Measurements from ENCODE around the gene NFU1.
"Not testable (repeated sequence)": the region's sequence is repeated elsewhere in the genome, so short reads cannot be mapped to it uniquely, and the experiment has no call there.

NFU1 gene

GRCh38 chr2:69387770-69388481 lies 49.3 kb downstream of the NFU1 start:
- DNase-seq (ENCODE audit: low read depth in 2 of 2): no peak

DNA sequence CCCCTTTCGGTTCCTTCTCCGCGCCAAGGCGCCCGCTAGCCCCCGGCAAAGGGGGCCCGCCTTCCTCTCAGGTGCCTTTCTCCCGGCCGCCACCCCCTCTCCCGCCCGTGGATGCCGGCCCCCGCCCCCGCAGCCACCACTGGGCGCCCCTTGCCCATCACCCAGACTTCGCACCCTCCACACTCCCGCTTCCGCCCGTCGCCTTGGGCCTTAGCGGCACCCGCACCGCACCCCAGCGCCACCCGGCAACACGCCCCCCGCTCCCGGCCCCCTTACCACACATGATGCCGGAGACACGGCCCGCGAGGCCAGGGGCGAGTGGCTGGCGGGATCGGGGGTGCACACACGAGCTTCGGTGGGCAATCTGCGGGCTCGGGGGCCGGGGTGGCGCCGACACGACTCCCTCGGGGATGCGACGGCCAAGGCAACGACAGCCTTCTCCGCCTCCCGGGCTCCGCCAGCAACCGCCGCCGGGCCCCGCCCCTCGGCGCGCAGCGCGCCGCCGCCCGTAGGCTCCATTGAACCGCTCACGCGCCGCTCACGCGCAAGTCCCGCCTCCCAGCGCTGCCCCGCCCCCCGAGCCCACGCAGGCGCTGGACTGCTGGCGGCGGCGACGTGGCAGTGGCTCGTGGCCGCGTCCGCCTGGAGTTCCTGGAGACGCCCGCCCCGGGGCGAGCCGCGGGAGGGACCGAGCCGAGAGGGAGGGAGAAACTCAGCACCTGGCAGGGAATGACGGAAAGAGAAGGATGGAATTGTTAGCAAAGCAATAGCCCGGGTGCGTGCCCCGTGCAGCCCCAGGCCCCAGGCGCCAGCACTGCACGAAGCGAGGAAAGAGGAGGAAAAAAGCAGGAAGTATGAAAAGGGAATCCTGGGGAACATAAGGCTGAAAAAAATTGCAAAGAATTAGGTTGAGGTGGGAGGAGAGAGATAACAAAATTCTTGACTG lies 50.2 kb downstream of the NFU1 start, which contains the start of gene GFPT1:
TSS of gene GFPT1 (minus strand) at position 439 of the 946 bp plus-strand sequence. CDS start at position 283, 156 bp downstream.
- DNase-seq (ENCODE audit: low read depth in 2 of 2): peak; percentile 92 to 93

- DNase-seq (ENCODE audit: low read depth in 2 of 2): no peak
These were observed 50.9 kb downstream of the NFU1 start for GRCh38 chr2:69386360-69386759.

- no peak for DNase-seq (ENCODE audit: low read depth in 2 of 2)
These were observed 51.6 kb downstream of the NFU1 start for GRCh38 chr2:69385443-69386151.

- DNase-seq (ENCODE audit: low read depth in 2 of 2): no peak
These were observed 52.6 kb downstream of the NFU1 start for GRCh38 chr2:69384618-69385081.

GRCh38 chr2:69383176-69383812 lies 53.9 kb downstream of the NFU1 start:
- DNase-seq (ENCODE audit: low read depth in 2 of 2): no peak

DNA sequence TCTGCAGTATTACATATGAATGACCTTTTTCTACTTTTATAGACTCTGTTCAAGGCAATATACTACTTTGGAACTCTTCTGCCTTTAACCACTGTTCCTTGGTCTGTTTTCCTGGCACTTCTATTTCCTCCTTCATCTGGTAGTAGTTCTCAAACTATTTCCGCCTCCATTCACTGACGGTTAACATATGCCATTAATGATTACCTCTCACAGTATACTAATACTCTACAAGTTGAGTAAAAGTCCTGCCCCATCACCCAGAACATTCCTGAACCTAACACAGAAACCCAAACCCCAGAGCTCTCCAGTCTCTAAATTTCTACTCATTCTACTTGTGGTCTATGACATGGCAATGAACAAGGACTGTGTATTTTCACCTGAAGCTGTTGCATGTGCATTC lies 54.7 kb downstream of the NFU1 start:
- DNase-seq (ENCODE audit: low read depth in 2 of 2): no peak

DNA sequence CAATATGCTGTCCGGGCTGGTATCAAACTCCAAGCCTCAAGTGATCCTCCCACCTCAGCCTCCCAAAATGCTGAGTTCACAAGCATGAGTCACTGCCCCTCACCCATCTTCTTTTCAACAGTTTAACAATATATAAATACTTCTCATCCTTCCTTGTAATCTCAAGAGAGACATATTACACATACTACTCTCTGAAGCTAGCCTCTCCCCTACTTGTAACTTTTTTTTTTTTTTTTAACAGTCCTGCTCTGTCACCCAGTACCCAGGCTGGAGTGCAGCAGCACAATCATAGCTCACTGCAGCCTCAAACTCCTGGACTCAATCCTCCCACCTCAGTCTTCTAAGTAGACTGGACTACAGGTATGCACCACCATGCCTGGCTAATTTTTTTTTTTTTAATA lies 55.9 kb downstream of the NFU1 start:
- DNase-seq (ENCODE audit: low read depth in 2 of 2): no peak

DNA sequence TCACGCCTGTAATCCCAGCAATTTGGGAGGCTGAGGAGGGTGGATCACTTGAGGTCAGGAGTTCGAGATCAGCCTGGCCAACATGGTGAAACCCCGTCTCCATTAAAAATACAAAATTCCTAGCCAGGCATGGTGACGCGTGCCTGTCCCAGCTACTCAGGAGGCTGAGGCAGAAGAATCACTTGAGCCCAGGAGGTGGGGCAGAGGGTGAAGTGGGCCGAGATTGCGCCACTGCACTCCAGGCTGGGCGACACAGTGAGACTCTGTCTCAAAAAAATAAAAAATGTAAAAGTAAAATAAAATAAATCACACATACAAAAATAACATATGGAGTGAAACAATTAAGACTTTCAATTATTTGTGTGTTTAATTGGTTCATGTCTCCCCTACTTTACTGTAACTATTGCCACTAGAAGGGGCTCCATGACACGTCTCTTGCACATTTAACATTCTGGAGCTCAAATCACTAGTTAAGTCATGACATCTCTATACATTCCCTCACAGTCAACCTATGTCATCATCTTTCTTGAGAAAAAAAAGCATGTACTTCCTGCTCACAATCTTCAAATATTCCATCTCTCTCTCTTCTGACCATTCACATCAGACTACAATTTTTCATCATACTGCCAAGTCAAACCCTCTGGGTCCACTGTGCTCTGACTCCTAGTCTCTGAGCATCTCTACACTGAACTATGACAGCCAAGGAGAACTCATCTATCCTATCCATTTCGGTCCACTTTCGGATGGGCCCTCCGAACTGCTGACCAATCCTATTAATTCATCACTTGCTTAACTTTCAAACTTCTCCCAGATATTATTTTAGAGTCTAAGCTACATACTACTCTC lies 56.9 kb downstream of the NFU1 start:
- no peak for DNase-seq (ENCODE audit: low read depth in 2 of 2)

GRCh38 chr2:69376403-69376802 lies 60.8 kb downstream of the NFU1 start:
- DNase-seq (ENCODE audit: low read depth in 2 of 2): no peak

DNA sequence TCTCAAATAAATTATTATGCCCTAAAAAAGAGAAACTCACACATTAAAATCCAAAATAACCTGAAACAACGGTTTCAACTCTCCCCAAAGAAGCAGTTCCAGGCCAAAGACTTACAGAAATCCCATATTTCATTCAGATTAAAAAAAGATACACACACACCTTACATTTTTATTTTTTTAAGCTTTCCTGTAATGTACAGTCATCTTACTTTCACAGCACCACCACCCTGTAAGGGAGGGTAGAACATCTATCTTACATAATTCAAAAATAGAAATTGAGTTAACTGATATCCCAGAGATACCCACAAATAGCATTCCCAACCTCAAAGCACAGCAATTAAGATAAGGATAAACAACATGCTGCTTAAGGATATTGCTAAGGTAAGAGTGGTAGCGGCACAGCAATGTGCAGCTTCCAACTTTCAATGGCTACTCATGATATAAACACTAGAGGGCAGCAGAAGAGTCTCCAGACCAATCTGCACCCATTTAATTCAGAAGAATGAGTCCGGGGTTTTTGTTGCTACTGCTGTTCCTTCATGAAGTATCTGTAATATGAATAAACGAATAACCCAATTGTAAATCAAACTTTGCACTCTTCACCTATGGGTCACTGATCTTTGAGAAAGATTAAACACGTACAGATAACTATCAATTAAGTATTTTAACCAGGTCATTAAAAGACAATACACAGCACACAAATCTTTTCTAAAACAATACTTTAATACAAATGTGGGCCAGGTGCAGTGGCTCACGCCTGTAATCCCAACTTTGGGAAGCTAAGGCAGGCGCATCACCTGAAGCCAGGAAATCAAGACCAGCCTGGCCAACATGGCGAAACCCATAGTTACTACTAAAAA lies 61.5 kb downstream of the NFU1 start:
- no peak for DNase-seq (ENCODE audit: low read depth in 2 of 2)

- DNase-seq (ENCODE audit: low read depth in 2 of 2): no peak
These were observed 64.5 kb downstream of the NFU1 start for GRCh38 chr2:69372767-69373166.

GRCh38 chr2:69369802-69370201 lies 67.4 kb downstream of the NFU1 start:
- DNase-seq (ENCODE audit: low read depth in 2 of 2): no peak

DNA sequence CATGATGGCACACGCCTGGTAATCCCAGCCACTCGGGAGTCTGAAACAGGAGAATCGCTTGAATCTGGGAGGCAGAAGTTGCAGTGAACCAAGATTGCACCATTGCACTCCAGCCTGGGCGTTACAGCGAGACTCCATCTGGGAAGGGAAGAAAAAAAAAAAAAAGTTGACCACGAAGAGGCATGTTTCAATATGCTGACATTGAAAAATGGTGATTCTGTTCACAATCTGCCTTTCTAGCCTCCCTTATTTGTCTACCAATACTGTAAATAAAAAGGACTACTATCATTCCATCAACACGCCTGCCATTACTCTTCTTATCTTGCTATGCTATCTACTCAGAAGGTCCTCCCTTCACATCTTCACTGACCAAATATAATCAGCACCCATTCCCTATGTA lies 68.6 kb downstream of the NFU1 start:
- no peak for DNase-seq (ENCODE audit: low read depth in 2 of 2)

GRCh38 chr2:69359371-69359770 lies 77.9 kb downstream of the NFU1 start:
- DNase-seq (ENCODE audit: low read depth in 2 of 2): no peak

DNA sequence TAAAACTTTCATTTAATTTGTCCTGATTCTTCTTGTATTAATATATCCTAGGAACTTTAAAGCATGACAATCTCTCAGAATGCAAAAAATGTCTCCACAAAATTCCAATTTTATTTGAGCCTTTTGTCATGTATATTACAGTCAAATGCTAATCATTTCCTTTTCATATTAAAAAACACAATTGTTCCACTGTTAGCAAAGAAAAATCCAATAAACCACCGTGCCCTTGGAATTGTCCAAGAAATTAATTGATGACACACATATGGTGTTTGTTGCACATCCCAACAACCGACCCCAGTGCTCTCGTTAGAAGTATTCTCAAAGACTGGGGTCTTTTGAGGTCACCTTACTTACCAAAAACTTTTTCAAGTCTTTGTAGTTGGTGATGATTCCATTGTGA lies 78.3 kb downstream of the NFU1 start:
- no peak for DNase-seq (ENCODE audit: low read depth in 2 of 2)

DNA sequence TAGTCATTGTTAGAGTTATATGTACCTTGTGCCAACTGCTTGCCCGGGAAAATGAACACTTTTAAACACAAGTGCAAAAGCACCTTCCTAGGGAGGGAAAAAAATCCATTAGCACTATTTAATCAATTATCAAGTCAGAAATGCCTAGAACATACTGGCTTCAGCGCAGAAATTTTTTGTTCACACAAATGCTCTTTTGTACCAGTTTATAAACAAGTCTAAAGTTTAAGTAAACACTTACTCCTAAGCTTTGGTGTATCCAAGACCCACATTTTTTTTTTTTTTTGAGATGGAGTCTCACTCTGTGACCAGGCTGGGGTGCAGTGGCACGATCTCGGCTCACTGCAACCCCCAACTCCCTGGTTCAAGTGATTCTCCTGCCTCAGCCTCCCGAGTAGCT lies 80.8 kb downstream of the NFU1 start:
- DNase-seq (ENCODE audit: low read depth in 2 of 2): no peak

DNA sequence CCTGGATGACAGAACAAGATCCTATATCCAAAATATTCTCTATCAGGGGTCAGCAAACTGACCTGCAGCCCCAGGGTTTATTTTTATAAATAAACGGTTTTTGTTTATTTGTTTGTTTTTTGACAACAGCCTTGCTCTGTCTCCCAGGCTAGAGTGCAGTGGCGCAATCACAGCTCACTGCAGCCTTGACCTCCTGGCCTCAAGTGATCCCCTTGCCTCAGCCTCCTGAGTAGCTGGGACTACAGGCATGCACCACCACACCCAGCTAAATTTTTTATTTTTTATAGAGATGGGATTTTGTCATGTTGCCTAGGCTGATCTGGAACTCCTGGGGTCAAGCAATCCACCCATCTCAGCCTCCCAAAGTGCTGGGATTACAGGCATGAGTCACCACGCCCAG lies 82.3 kb downstream of the NFU1 start:
- not testable (repeated sequence) for DNase-seq (ENCODE audit: low read depth in 2 of 2)

DNA sequence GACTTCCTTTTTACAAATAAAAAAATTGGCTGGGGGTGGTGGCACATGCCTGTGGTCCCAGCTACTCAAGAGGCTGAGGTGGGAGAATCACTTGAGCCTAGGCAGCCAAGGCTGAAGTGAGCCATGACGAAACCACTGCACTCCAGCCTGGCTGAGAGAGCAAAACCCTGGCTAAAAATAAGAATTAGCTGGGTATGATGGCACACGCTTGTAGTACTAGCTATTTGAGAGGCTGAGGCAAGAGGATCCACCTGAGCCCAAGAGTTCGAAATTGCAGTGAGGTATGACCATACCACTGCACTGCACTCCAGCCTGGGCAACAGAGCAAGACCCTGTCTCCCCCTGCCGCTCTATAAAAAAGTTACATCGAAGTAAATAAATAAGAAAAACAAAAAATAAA lies 83.9 kb downstream of the NFU1 start:
- no peak for DNase-seq (ENCODE audit: low read depth in 2 of 2)

- no peak for DNase-seq (ENCODE audit: low read depth in 2 of 2)
These were observed 88.5 kb downstream of the NFU1 start for GRCh38 chr2:69348781-69349180.

All from stimulated activated CD8-positive, alpha-beta memory T cell treated with anti-CD3 and anti-CD28 coated beads, Interleukin-15, amount 100 ng/mL, for 48 hours (primary cell).